CD8-positive, alpha-beta memory T cell (primary cell): ENCODE measurements around the gene CPD. TPM values are rescaled to one million over a fixed set of nuclear protein-coding genes. Genes with fewer than 3 reads are reported as not detected.
A peak's percentile ranks its signal among the peaks of the same experiment; 100 is the strongest.

Experiments used
- CTCF ChIA-PET: fragments of 350-600 bp; sonication (Branson Sonifier 250); formaldehyde crosslinking; loops from one replicate; lab custom pipeline; 2021; ENCODE audit warnings: antibody characterized with exemption; lab: Charles Lee
- POLR2A ChIA-PET: fragments of 350-600 bp; sonication (Branson Sonifier 250); formaldehyde crosslinking; loops from one replicate; lab custom pipeline; 2021; ENCODE audit warnings: antibody characterized with exemption; lab: Charles Lee
- DNase-seq, 5 donors: peaks; one replicate each; pipeline versions ENCODE4 v3.0.0 to v3.0.0-alpha.2; 2020 to 2022; ENCODE audit warnings: mixed read lengths in 1 of 5
- H3K27ac ChIP-seq: one replicate; pipeline ENCODE4 v1.7.0; 2013; ENCODE audit warnings: low read depth, mild to moderate bottlenecking, low read length, moderate library complexity
- H3K27me3 ChIP-seq: 2 replicates; pipeline ENCODE4 v1.7.0; 2013; ENCODE audit warnings: low read length, mild to moderate bottlenecking; ENCODE audit not compliant: insufficient read depth, poor library complexity, severe bottlenecking
- H3K36me3 ChIP-seq: 2 replicates; pipeline ENCODE4 v1.7.0; 2013; ENCODE audit warnings: mild to moderate bottlenecking, low read length, moderate library complexity; ENCODE audit not compliant: insufficient read depth
- H3K4me1 ChIP-seq: 2 replicates; pipeline ENCODE4 v1.7.0; 2013; ENCODE audit warnings: mild to moderate bottlenecking, low read length, moderate library complexity; ENCODE audit not compliant: insufficient read depth
- H3K4me3 ChIP-seq: 2 replicates; pipeline ENCODE4 v1.7.0; 2013; ENCODE audit warnings: mild to moderate bottlenecking, low read length
- H3K9me3 ChIP-seq: 2 replicates; pipeline ENCODE4 v1.7.0; 2013; ENCODE audit warnings: mild to moderate bottlenecking, low read length
- H3K27ac Mint-ChIP-seq, 8 donors: one replicate each; pipeline ENCODE4 v1.8.0; 2020 to 2021; ENCODE audit warnings: mixed read lengths in 8 of 8, mild to moderate bottlenecking in 6 of 8, inconsistent platforms in 3 of 8, moderate library complexity in 3 of 8
- H3K27me3 Mint-ChIP-seq, 2 donors: one replicate each; pipeline ENCODE4 v1.8.0; 2020 to 2021; ENCODE audit warnings: mixed read lengths in 2 of 2, mild to moderate bottlenecking in 1 of 2, moderate library complexity in 1 of 2
- H3K36me3 Mint-ChIP-seq, 3 donors: one replicate each; pipeline ENCODE4 v1.8.0; 2020 to 2021; ENCODE audit warnings: mixed read lengths in 3 of 3, inconsistent platforms in 1 of 3, mild to moderate bottlenecking in 1 of 3
- H3K4me1 Mint-ChIP-seq, 3 donors: one replicate each; pipeline ENCODE4 v1.8.0; 2020 to 2021; ENCODE audit warnings: mixed read lengths in 3 of 3, inconsistent platforms in 1 of 3, mild to moderate bottlenecking in 1 of 3
- H3K4me3 Mint-ChIP-seq, 7 donors: one replicate each; pipeline ENCODE4 v1.8.0; 2020 to 2021; ENCODE audit warnings: mixed read lengths in 7 of 7, mild to moderate bottlenecking in 6 of 7, moderate library complexity in 4 of 7, inconsistent platforms in 2 of 7
- H3K9me3 Mint-ChIP-seq, 5 donors: one replicate each; pipeline ENCODE4 v1.8.0; 2020 to 2022; ENCODE audit warnings: mixed read lengths in 5 of 5, mild to moderate bottlenecking in 3 of 5, moderate library complexity in 2 of 5, inconsistent platforms in 1 of 5
- polyA plus RNA-seq: library from polyadenylated mRNA; unstranded; fragments of 300-500 nt; fragmentation: Illumina TruSeq; gene quantifications from one replicate; pipeline ENCODE4 v1.2.3, GENCODE V29; 2021
- total RNA-seq, 2 experiments: library from RNA; stranded (reverse); gene quantifications; one replicate each; pipeline ENCODE4 v1.2.3, GENCODE V29; 2021

The CPD gene
- total and polyA plus RNA-seq, 3 experiments from 2014 or later, result 17.3 to 26.7 (median 22.8) TPM

- H3K36me3 ChIP-seq, result peaks cover 3% of the 10 kb centered on the region
- ChIA-PET CTCF (interaction anchor here (0.9 to 1.9 kb wide), 2 partner anchors 12 to 47 kb away, joined by 3 to 5 read pairs; no protein-coding TSS in a partner anchor), POLR2A (no interaction called here)
- no peak overlapping the region for H3K4me3 ChIP-seq
- no peak for DNase-seq
- H3K27ac Mint-ChIP-seq, result no peak overlapping the region
- H3K9me3 ChIP-seq, result no peaks in the 10 kb centered on the region
- H3K27ac ChIP-seq, result no peak overlapping the region
- no peak overlapping the region for H3K4me3 Mint-ChIP-seq
- no peaks in the 10 kb centered on the region for H3K27me3 ChIP-seq
- H3K27me3 Mint-ChIP-seq, result no peaks in the 10 kb centered on the region
- no peaks in the 10 kb centered on the region for H3K9me3 Mint-ChIP-seq
- H3K4me1 Mint-ChIP-seq, result peaks cover 28 to 44% (median 37%) of the 10 kb centered on the region in 3 donors
- peaks cover under 1 to 52% (median 7%) of the 10 kb centered on the region in 3 donors for H3K36me3 Mint-ChIP-seq
- no peaks in the 10 kb centered on the region for H3K4me1 ChIP-seq
Observed at GRCh38 chr17:30391534-30391933, 12.8 kb downstream of the CPD start.

GRCh38 chr17:30393491-30393890, 14.8 kb downstream of the CPD start:
- H3K4me3 Mint-ChIP-seq, result no peak overlapping the region
- H3K36me3 Mint-ChIP-seq, result peaks cover 0 to 41% (median 5%) of the 10 kb centered on the region in 3 donors
- ChIA-PET CTCF (no interaction called here), POLR2A (no interaction called here)
- peaks cover 29 to 52% (median 44%) of the 10 kb centered on the region in 3 donors for H3K4me1 Mint-ChIP-seq
- DNase-seq, result no peak
- Histone ChIP-seq H3K4me1 (no peaks in the 10 kb centered on the region), H3K9me3 (no peaks in the 10 kb centered on the region), H3K36me3 (no peaks in the 10 kb centered on the region), H3K27ac (no peak overlapping the region), H3K4me3 (no peak overlapping the region), H3K27me3 (no peaks in the 10 kb centered on the region)
- H3K27ac Mint-ChIP-seq, result no peak overlapping the region
- no peaks in the 10 kb centered on the region for H3K9me3 Mint-ChIP-seq
- H3K27me3 Mint-ChIP-seq, result no peaks in the 10 kb centered on the region

- H3K36me3 Mint-ChIP-seq, result peaks cover 0 to 39% (median 5%) of the 10 kb centered on the region in 3 donors
- CTCF ChIA-PET, result no interaction called here
- H3K9me3 ChIP-seq, result no peaks in the 10 kb centered on the region
- H3K27me3 ChIP-seq, result no peaks in the 10 kb centered on the region
- POLR2A ChIA-PET, result no interaction called here
- no peaks in the 10 kb centered on the region for H3K9me3 Mint-ChIP-seq
- H3K27ac Mint-ChIP-seq, result peak overlapping the region in 3 of 8 donors; percentile 4 to 47 (median 17)
- H3K4me3 Mint-ChIP-seq, result no peak overlapping the region
- DNase-seq, result no peak
- no peaks in the 10 kb centered on the region for H3K27me3 Mint-ChIP-seq
- no peaks in the 10 kb centered on the region for H3K36me3 ChIP-seq
- no peaks in the 10 kb centered on the region for H3K4me1 ChIP-seq
- no peak overlapping the region for H3K27ac ChIP-seq
- peaks cover 29 to 52% (median 44%) of the 10 kb centered on the region in 3 donors for H3K4me1 Mint-ChIP-seq
- no peak overlapping the region for H3K4me3 ChIP-seq
Observed at GRCh38 chr17:30393911-30394867, 15.5 kb downstream of the CPD start.

GRCh38 chr17:30395398-30396022, 16.8 kb downstream of the CPD start:
- DNase-seq, result no peak
- H3K27ac ChIP-seq, result no peak overlapping the region
- POLR2A ChIA-PET, result interaction anchor here (0.5 kb wide), 1 partner anchor 253 kb away, joined by 5 read pairs; no protein-coding TSS in a partner anchor
- H3K27me3 ChIP-seq, result no peaks in the 10 kb centered on the region
- H3K36me3 ChIP-seq, result no peaks in the 10 kb centered on the region
- Mint-ChIP-seq H3K27me3 (no peaks in the 10 kb centered on the region), H3K36me3 (peaks cover 0 to 31% (median 6%) of the 10 kb centered on the region in 3 donors), H3K9me3 (no peaks in the 10 kb centered on the region), H3K4me1 (peaks cover 31 to 55% (median 41%) of the 10 kb centered on the region in 3 donors), H3K4me3 (no peak overlapping the region), H3K27ac (no peak overlapping the region)
- CTCF ChIA-PET, result interaction anchor here (1.1 kb wide), 1 partner anchor 58 kb away, joined by 3 read pairs; no protein-coding TSS in a partner anchor
- H3K4me1 ChIP-seq, result no peaks in the 10 kb centered on the region
- H3K4me3 ChIP-seq, result no peak overlapping the region
- H3K9me3 ChIP-seq, result no peaks in the 10 kb centered on the region

- H3K9me3 Mint-ChIP-seq, result no peaks in the 10 kb centered on the region
- no peak for DNase-seq
- H3K27ac ChIP-seq, result no peak overlapping the region
- H3K4me3 ChIP-seq, result no peak overlapping the region
- H3K4me1 ChIP-seq, result no peaks in the 10 kb centered on the region
- no peaks in the 10 kb centered on the region for H3K9me3 ChIP-seq
- H3K27me3 Mint-ChIP-seq, result no peaks in the 10 kb centered on the region
- no peaks in the 10 kb centered on the region for H3K36me3 ChIP-seq
- ChIA-PET CTCF (interaction anchor here (1.1 kb wide), 1 partner anchor 59 kb away, joined by 3 read pairs; no protein-coding TSS in a partner anchor), POLR2A (no interaction called here)
- no peak overlapping the region for H3K27ac Mint-ChIP-seq
- no peak overlapping the region for H3K4me3 Mint-ChIP-seq
- peaks cover 0 to 29% (median 6%) of the 10 kb centered on the region in 3 donors for H3K36me3 Mint-ChIP-seq
- no peaks in the 10 kb centered on the region for H3K27me3 ChIP-seq
- H3K4me1 Mint-ChIP-seq, result peaks cover 30 to 58% (median 41%) of the 10 kb centered on the region in 3 donors
Observed at GRCh38 chr17:30396129-30396528, 17.4 kb downstream of the CPD start.

- Histone ChIP-seq H3K27me3 (no peaks in the 10 kb centered on the region), H3K9me3 (no peaks in the 10 kb centered on the region), H3K4me3 (no peak overlapping the region), H3K4me1 (no peaks in the 10 kb centered on the region), H3K36me3 (no peaks in the 10 kb centered on the region), H3K27ac (no peak overlapping the region)
- Mint-ChIP-seq H3K4me3 (no peak overlapping the region), H3K27ac (peak overlapping the region in 1 of 8 donors; percentile 4), H3K27me3 (no peaks in the 10 kb centered on the region), H3K4me1 (peaks cover 29 to 57% (median 41%) of the 10 kb centered on the region in 3 donors), H3K36me3 (peaks cover under 1 to 26% (median 6%) of the 10 kb centered on the region in 3 donors), H3K9me3 (no peaks in the 10 kb centered on the region)
- ChIA-PET CTCF (interaction anchor here (1.1 kb wide), 1 partner anchor 59 kb away, joined by 3 read pairs; no protein-coding TSS in a partner anchor), POLR2A (no interaction called here)
- no peak for DNase-seq
Observed at GRCh38 chr17:30396612-30397011, 17.9 kb downstream of the CPD start.

GRCh38 chr17:30398328-30399041, 19.8 kb downstream of the CPD start:
- H3K36me3 Mint-ChIP-seq, result peaks cover 13 to 24% (median 13%) of the 10 kb centered on the region in 3 donors
- H3K27ac ChIP-seq, result no peak overlapping the region
- H3K27me3 Mint-ChIP-seq, result no peaks in the 10 kb centered on the region
- DNase-seq, result no peak
- no peaks in the 10 kb centered on the region for H3K27me3 ChIP-seq
- peaks cover 29 to 56% (median 51%) of the 10 kb centered on the region in 3 donors for H3K4me1 Mint-ChIP-seq
- H3K4me1 ChIP-seq, result no peaks in the 10 kb centered on the region
- CTCF ChIA-PET, result no interaction called here
- H3K4me3 ChIP-seq, result no peak overlapping the region
- H3K9me3 ChIP-seq, result no peaks in the 10 kb centered on the region
- H3K27ac Mint-ChIP-seq, result no peak overlapping the region
- H3K4me3 Mint-ChIP-seq, result no peak overlapping the region
- POLR2A ChIA-PET, result no interaction called here
- peaks cover 0 to 4% (median 0%) of the 10 kb centered on the region in 5 donors for H3K9me3 Mint-ChIP-seq
- no peaks in the 10 kb centered on the region for H3K36me3 ChIP-seq
